ENCODE data around the gene IL25.
"Not testable (repeated sequence)": the region's sequence is repeated elsewhere in the genome, so short reads cannot be mapped to it uniquely, and the experiment has no call there.

The IL25 gene

GRCh38 chr14:23411563-23412525 lies 39.2 kb downstream of the IL25 start:
- DNase-seq = no peak

- no peak for DNase-seq
Measured at GRCh38 chr14:23413681-23414080, 41.1 kb downstream of the IL25 start.

- DNase-seq = no peak
Measured at GRCh38 chr14:23414254-23414653, 41.6 kb downstream of the IL25 start.

GRCh38 chr14:23414906-23415820 lies 42.6 kb downstream of the IL25 start:
- no peak for DNase-seq

GRCh38 chr14:23415821-23416778 lies 43.5 kb downstream of the IL25 start:
- DNase-seq = no peak

GRCh38 chr14:23416801-23417200 lies 44.2 kb downstream of the IL25 start:
- DNase-seq = no peak

- DNase-seq = not testable (repeated sequence)
Measured at GRCh38 chr14:23417269-23417668, 44.7 kb downstream of the IL25 start.

- DNase-seq = no peak
Measured at GRCh38 chr14:23418021-23418420, 45.4 kb downstream of the IL25 start.

GRCh38 chr14:23419646-23420045 lies 47.0 kb downstream of the IL25 start:
- not testable (repeated sequence) for DNase-seq

GRCh38 chr14:23421594-23421993 lies 49.0 kb downstream of the IL25 start:
- DNase-seq = no peak

- no peak for DNase-seq
Measured at GRCh38 chr14:23423657-23424056, 51.0 kb downstream of the IL25 start.

GRCh38 chr14:23425169-23425568 lies 52.6 kb downstream of the IL25 start:
- DNase-seq = no peak

GRCh38 chr14:23425798-23426197 lies 53.2 kb downstream of the IL25 start:
- not testable (repeated sequence) for DNase-seq

Measured in bone marrow (tissue), 2 donors.